HG02642 (cell line): ENCODE results near the gene FNDC3B.
"Not testable (repeated sequence)": the region's sequence is repeated elsewhere in the genome, so short reads cannot be mapped to it uniquely, and the experiment has no call there.

Source experiments
- ATAC-seq: cut with Tn5 transposase; IDR thresholded peaks from one replicate; pipeline ENCODE4 v1.9.1; 2021; ENCODE audit warnings: mild to moderate bottlenecking; ENCODE audit not compliant: unreplicated experiment, poor library complexity

The FNDC3B gene

DNA sequence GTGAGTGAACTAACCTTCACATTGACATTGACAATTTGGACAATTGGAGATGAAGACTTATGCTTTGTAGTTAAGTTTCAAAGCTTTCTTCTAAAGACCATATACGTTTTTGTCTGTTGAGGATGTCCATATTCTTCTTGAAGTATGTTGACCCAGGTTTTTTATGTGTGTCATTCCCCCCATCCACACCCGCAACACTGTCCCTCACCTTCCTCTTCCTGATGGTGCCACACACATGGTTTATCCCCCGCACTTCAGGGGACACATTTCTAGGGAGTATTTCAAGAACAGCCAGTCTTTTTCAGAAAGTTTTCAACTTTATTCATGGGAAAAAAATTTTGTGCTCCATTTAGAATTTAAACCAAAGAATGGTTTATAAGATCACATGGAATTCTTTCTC, 303.7 kb downstream of the FNDC3B start:
- ATAC-seq = no peak

DNA sequence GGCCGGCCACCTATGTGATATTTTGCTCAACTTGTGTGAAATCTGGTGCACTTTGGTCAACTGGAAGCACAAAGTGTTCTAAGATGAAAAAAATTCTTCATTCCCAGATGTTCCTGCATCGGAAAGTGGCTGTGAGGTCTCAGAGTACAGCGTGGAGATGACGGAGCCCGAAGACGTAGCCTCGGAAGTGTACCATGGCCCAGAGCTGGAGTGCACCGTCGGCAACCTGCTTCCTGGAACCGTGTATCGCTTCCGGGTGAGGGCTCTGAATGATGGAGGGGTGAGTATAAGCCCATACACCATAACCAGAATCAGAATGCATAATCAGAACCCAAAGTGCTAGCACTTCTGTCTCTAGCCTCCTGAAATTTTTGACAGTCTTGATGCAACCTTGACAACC, 304.6 kb downstream of the FNDC3B start:
- ATAC-seq = no peak

DNA sequence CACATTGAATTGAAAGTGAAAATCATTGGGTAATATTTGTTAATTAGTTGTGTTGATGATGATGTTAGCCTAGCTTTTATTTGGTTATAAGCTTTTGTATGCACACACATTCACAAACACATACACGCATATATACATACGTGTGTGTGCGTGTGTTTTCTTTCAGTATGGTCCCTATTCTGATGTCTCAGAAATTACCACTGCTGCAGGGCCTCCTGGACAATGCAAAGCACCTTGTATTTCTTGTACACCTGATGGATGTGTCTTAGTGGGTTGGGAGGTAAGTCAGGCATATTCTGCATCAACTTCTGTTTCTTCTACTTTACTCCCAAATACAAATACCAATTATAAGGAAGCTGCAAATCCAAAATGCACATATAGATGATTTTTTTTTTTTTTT, 306.8 kb downstream of the FNDC3B start:
- no peak for ATAC-seq

DNA sequence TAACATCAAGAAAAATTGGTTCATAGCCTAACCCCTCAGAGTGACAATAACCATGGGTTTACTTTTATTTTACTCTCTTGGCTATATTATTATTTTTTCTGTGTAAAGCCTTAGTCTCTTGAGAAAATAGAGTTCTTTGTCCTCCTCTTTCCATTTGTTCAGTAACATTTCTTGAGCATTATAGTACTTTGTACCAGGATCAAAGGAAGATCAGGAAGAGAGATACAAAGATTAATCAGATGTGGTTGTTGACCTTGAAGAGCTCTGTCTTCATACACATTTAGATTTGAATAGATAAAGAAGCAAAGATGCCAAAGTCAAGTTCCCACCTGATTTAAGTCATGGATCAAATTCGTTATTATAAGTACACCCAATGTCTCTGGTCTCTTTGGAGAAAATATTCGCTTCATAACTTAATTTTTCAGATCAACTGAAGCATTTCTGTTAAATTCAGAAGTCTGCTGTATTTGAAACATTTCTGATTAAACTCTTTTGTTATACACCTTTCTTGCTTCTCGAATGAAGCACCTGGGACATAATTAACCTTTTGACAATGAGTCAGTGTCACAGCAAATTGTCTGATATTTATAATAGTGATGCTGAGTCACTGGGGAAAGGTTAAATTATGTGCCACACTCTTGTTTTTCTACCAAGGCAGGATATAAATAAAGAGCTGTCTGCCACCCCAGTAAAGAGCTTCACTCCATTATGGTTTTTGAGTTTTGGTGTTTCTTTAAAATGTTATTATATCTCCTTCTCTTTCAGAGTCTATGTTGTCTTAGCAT, 308.7 kb downstream of the FNDC3B start:
- no peak for ATAC-seq

DNA sequence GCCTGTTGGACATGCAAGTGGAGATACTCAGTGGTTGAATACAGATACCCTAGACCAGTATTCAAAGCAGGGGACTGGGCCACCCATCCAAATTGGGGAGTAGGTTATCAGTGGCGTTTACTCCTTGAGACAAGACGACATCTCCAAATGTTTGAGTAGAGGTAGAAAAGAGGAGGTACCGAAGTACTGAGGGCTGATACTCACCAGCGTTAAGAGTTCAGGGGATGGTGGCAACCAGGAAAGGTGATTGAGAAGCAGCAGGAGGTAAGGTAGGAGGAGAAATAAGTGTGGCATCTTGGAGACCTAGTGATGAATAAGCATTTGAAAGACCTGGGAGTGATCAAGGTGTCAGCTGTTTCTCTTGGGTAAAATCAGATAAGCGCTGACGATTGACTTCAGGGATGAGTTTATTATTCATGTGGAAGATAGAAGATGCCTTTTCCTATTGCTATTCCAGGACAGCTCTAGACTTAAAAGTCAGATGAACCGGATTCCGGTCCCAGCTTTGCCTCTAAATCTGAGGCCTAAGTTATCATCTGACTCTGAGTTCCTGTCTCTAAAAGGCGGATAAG, 312.6 kb downstream of the FNDC3B start:
- ATAC-seq = no peak

DNA sequence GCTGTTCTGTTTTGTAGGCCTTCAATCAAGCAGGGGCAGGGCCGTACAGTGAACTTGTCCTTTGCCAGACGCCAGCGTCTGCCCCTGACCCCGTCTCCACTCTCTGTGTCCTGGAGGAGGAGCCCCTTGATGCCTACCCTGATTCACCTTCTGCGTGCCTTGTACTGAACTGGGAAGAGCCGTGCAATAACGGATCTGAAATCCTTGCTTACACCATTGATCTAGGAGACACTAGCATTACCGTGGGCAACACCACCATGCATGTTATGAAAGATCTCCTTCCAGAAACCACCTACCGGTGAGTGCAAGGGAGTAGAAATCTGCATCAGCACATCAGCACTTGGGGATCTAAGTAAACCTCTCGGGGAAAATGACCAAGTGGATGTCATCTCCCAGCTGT, 313.4 kb downstream of the FNDC3B start:
- ATAC-seq = no peak

DNA sequence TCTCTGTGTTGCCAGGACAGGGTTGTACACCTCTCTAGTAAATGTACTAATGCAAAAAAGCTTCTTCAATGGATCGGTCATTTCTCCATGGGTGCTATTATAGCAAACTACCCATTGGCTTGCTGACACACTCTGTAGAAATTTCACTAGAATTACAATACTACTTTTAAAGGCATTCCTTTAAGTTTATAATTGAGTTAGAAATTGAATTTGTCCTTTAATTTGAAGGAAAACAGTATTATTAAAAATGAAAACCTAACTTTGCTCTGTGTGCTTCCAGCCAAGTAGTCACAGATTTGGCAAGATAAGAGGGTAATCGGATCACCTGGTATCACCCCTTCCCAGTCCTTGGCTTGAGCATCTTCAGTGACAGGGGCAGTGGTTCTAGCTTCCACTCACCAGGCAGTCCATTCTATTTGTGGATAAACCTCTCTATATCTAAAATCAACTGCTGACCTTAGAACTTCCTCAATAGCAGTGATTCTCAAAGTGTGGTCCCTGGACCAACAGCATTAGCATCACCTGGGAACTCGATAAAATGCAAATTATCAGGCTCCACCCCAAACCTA, 315.6 kb downstream of the FNDC3B start:
- no peak for ATAC-seq

DNA sequence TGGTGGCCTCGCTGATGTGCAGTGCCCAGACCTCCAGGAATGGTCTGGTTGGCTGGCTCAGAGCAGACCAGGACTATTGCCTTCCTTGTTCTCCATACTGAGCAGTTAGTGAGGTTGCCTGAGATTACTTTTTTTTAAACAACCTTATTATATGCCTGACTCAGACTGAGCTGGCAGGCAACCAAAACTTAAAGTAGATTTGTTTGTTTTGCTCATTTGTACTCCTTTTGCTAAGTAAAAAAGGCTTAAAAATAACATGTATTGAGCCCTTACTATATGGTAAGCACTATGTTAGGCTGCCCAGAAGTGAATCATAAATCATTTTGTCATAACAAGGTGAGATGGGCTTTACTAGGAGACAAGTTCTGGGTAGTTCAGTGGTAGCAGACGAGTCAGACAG, 316.5 kb downstream of the FNDC3B start:
- ATAC-seq = no peak

DNA sequence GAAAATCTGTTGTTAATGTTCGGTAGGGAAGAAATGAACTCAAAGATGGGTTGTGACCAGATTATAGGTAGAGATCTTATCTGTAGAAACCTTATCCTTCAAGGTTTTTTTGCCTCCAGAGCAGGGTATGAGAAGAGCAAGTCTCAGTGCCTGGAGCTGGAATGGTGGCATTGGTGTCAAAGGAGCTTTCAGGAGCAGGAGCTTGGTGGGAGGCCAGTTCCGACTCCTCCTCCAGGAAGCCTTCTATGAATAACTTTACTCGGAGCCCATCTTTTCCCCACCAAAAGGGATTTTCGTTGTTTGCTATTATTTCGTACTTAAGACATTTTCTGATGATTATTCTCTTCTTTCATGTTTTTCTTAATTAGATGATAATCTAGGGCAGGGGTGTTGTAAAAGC, 317.0 kb downstream of the FNDC3B start:
- no peak for ATAC-seq

DNA sequence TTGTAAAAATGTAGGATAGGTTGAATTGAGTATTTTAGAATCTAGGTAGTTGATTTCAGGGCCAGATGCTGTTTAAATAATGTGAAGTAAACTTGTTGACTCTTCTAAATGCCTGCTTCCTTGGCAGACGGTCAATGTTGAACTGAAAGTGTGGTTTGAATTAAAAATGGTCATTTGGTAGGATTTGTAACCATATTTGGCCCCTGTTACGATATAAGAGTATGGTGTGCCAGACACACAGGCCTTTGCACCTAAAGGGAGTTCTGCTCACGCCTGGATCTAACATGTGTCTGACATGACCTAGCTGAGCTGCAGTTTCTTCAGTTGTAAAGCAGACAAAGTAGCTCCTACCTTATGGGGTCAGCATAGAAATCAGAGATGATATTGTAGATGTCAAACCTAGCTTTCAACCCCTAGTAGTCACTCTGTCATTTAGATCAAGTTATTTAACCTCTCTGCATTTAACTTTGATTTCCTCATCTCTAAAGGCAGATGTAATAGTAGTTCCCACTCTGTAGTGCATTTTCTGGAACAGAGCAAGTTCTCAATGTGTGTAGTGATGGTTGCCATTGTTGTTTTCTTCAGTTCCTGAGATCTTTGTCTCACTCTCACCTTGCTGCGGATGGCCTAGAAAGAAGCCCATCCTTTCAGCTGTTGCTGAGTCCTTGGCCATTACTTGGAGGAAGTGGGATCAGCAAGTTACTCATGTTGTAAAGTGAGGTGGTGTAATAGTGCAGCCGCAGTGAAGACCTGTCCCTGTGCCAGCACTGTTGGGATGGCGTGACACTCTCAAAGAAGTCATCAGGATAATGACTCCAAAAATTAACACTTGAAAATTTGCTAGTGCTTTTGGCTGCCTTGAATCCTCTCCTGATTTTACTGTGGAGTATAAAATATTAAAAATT, 318.7 kb downstream of the FNDC3B start:
- no peak for ATAC-seq

DNA sequence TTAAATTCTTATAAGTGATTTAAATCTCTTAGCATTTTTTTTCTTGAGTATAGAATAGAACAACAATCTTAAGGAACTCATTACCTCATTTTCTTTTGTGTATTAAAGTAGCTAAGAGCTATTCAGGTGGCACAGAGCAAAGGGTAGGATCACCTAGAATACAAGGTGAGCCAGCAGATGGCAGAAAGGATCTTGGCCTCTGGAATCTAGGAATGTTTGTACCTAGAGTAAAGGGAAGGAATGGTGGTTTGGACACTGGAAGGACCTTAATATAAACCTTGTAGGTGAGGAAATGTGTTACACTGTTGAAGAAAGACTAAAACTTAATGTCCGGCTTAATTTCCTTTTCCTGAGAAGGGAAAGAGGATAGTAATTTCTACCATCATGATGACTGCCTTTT, 319.9 kb downstream of the FNDC3B start:
- no peak for ATAC-seq

DNA sequence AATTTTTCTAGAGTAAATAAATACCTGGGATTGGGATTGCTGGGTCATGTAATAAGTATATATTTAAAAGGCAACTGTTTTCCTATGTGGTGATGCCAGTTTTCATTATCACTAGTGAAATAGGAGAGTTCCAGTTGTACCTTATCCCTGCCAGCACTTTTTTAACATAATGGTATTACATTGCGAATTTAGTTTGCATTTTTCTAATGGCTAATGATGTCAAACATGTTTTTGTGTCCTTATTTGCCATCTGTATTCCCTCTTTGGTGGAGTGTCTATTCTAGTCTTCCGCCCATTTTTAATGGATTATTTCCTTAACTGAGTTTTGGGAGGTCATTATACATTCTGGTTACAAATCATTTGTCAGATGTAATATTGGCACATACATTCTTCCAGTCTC, 320.6 kb downstream of the FNDC3B start:
- ATAC-seq = no peak

DNA sequence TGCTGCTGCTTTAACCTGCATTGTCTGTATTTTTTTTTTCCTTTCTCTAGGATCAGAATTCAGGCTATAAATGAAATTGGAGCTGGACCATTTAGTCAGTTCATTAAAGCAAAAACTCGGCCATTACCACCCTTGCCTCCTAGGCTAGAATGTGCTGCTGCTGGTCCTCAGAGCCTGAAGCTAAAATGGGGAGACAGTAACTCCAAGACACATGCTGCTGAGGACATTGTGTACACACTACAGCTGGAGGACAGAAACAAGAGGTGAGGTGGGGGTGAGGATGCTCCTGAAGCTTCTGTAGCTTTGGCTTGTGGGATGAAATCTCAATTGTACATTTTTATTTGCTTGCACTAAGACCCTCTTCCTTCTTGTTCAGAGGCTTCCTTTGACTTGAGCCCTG, 323.2 kb downstream of the FNDC3B start:
- ATAC-seq = no peak

DNA sequence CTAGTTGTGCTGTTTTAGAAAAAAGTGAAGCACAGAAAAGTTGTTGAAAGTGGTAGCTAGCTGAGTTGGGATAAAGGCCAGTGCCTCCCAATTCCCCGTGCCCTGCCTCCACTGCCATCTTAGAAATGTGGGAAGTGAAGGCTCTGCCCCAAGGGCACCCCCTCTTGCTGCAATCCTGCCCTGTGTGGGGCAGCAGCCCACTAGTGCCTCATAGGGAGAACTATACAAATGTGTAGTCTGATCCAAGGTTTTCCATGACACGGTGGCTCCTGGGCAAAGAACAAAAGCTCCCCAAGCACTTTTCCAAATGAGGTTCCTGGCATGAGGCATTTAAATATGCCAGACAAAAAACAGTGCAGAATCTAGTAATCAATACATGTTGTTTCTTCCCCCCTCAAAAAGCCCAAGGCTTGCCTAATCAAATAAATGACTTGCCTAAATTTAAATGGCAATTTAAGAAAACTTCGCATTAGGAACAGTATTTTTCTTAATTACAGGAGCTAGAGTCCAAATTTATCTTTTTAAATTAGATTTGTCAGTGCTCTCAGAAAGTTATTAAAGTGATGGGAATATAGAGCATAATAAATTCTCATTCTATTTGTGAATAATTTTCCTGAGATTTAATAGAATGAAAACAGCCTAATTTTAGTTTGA, 325.1 kb downstream of the FNDC3B start:
- no peak for ATAC-seq

DNA sequence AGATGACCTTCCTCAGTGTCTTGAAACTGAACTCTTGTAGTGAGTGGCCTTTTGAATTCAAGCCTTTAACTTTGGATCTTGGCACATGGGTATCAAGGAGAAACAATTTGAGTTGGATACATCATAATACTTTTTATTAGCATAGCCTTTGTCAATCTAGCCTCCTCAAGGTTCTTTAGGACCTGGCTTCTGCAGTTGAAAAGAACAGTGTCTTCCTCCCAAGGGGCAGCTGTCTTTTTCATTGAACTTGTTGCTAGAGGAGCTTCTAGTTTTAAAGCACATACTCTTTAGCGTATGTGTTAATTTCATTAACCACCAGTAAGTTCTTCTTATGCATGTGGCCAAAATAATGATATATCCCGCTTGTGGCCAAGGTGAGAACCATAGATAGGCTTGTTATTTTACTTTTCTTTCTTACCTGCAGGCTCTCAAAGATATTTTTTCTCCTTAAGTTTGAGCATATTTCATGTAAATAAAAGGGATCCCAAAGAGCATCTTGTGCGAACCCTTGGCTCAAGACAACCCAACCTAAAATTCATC, 325.7 kb downstream of the FNDC3B start:
- no peak for ATAC-seq

DNA sequence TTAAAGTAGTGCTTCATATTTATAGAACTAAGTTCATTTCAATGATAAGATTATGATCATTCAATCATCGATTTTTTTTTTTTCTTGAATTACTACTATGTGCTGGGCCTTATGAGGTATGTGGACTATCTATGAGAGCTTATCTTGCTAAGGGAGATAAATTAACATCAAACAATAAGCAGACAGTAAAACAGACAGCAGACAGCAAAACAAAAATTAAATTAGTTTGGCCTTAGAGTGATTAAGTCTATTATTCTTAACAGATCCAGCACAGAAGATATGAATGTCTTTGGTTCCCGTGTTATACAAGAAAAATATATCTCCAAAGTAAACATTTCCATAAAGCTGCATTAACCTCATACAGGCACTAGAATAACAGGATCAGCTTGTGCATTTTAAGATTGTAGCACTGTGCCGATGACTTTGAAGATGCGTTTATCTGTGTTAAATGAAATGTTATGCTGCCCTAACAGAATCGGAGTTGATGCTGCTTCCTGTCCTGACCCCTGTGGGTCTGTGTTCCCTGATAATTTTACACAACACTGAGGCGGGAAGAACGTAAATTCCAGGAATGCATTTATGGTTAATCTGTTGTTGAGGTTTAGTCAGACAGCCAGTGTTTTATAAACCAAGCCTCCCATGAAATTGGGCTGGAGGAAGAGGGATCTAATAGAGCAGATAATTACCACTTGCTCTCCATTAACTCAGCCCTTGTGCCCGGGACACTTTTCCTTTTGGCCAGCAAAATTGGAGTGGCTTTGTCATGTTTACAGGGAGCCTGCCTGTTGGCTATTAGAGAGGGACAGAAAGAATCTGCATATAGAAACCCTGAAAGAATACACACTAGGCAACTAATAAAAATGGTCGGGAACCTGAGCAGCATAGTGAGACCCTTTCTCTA, 328.1 kb downstream of the FNDC3B start:
- no peak for ATAC-seq

DNA sequence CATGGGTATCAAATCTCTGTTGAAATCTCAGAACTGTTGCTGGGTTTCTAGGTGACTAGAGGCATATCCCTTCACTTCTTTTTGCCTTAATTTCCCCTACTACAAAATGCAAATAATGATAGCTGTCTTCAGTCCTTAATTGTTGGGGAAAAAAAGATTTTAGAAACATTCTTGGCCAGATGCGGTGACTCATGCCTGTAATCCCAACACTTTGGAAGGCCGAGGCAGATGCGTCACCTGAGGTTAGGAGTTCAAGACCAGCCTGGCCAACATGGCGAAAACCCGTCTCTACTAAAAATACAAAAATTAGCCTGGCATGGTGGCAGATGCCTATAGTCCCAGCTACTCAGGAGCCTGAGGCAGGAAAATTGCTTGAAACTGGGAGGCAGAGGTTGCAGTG, 329.2 kb downstream of the FNDC3B start:
- ATAC-seq = not testable (repeated sequence)

DNA sequence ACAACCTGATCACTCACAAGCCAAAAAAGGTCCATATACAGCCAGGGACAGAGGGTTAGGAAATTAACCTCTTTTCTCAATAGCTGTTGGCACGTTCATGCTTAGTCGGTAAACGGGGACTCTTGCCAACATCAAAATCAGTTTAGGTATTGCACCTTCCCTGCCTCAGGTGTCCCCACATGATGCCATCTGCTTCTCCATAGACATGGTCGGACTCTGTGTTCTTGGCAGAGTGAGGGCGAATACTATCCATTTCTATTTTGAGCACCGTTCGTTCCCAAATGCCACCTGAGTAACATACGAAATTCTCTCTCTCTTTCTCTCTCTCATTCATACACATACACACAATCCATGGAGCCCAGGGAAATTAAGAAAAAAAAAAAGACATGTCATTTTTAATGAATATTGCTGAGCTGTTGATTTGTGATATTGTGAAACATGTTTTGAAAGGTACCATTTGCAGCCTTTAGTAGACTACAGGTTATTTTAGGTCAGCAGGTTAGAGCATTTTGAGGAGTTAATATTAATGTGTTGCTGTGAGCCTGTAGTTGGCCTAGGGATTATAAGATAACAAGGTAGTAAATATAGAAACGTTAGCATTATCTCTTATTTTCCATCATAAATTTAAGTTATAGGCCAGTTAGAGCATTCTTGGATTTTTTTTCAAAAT, 330.3 kb downstream of the FNDC3B start:
- no peak for ATAC-seq

DNA sequence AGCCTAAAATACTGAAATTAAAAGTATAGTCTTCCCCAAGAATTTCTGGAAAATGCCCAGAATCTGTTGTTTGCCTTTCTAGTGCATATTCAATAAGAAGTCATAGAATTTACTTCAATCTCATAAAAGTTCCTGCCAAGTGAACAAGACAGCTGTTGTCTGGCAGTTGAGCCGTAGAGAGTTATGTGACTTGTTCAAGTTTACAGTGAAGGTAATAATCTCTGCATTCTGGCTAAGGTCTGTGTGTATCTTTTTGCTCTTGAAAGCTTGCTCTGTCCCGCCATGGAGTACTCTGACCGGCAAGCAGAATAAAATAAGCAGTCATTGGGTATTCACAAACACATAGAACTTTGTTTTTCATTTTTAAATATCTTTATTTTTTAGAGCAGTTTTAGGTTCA, 331.0 kb downstream of the FNDC3B start:
- no peak for ATAC-seq
